HCT116 (cell line): ENCODE data around the gene ENOX1. TPM values are rescaled to one million over a fixed set of nuclear protein-coding genes. Genes with fewer than 3 reads are reported as not detected.

Source experiments
- ATAC-seq: fragments of 200-7000 bp; cut with Tn5 transposase; 2 replicates; pipeline ENCODE4 v1.9.1; 2020; ENCODE audit warnings: mild to moderate bottlenecking, moderate library complexity
- BruUV-seq: library from RNA; stranded (reverse); fragments of 400-500 nt; replicated peaks from 2 replicates; lab custom pipeline; 2021; lab: Mats Ljungman, UMichigan
- CTCF ChIA-PET: fragments of 300-600 bp; sonication (Branson Sonifier 250); formaldehyde crosslinking; loops from one replicate; lab custom pipeline; 2021; ENCODE audit warnings: antibody characterized with exemption; lab: Charles Lee
- POLR2A ChIA-PET: fragments of 300-600, 350-600 bp; sonication (Branson Sonifier 250); formaldehyde crosslinking; loops from one replicate; lab custom pipeline; 2021; ENCODE audit warnings: antibody characterized with exemption; lab: Charles Lee
- RAD21 ChIA-PET, 2 experiments: fragments of 300-600 bp; sonication (Branson Sonifier 250); formaldehyde crosslinking; loops; one replicate each; lab custom pipeline; 2023; ENCODE audit warnings: low total read pairs in 2 of 2; ENCODE audit not compliant: uncharacterized antibody in 2 of 2, unreplicated experiment in 2 of 2, low non-redundant PET in 1 of 2; lab: Charles Lee
- DNase-seq: peaks from one replicate; pipeline ENCODE4 v3.0.0-alpha.2; 2010; ENCODE audit warnings: low read depth, low spot score
- H2AFZ ChIP-seq: fragments of 200-600 bp; shearing (Covaris generic), sonication (generic); 2 replicates; pipeline ENCODE4 v1.6.1; 2017; ENCODE audit warnings: low read depth, mixed run types, mixed read lengths, antibody characterized with exemption, low read length; ENCODE audit not compliant: poor library complexity, severe bottlenecking
- H3K27ac ChIP-seq: 2 replicates; pipeline ENCODE4 v1.5.1; 2012; ENCODE audit warnings: low read depth, low read length
- H3K27me3 ChIP-seq: fragments of 200-600 bp; sonication (generic); 2 replicates; pipeline ENCODE4 v1.6.1; 2016; ENCODE audit warnings: mixed run types, low read length, mixed read lengths; ENCODE audit not compliant: insufficient read depth
- H3K36me3 ChIP-seq, 2 experiments: fragments of 200-500 bp in 1 of 2; fragments of 200-600 bp in 1 of 2; sonication (Bioruptor generic) in 1 of 2; sonication (generic) in 1 of 2; 2 replicates each; pipeline versions ENCODE4 v1.5.1 to v1.6.1; 2014 to 2016; ENCODE audit warnings: low read length in 2 of 2, inconsistent platforms in 1 of 2, mixed read lengths in 1 of 2, mixed run types in 1 of 2; ENCODE audit not compliant: insufficient read depth in 2 of 2, control insufficient read depth in 1 of 2
- H3K4me1 ChIP-seq, 2 experiments: fragments of 200-600 bp in 1 of 2; sonication (generic) in 1 of 2; 2 replicates each; pipeline versions ENCODE4 v1.5.1 to v1.6.1; 2012 to 2017; ENCODE audit warnings: low read length in 2 of 2, inconsistent platforms in 1 of 2, mild to moderate bottlenecking in 1 of 2, mixed read lengths in 1 of 2, mixed run types in 1 of 2, moderate library complexity in 1 of 2; ENCODE audit not compliant: insufficient read depth in 2 of 2, control insufficient read depth in 1 of 2
- H3K4me2 ChIP-seq: fragments of 200-600 bp; sonication (generic); 2 replicates; pipeline ENCODE4 v1.6.1; 2017; ENCODE audit warnings: mixed run types, low read length, mixed read lengths
- H3K4me3 ChIP-seq, 2 experiments: fragments of 200-600 bp in 1 of 2; sonication (generic) in 1 of 2; replicated peaks in 1 of 2; 2 replicates each; pipeline ENCODE4 v1.5.1; 2011 to 2016; ENCODE audit warnings: low read length in 2 of 2, control low read depth in 1 of 2, low read depth in 1 of 2, mild to moderate bottlenecking in 1 of 2, mixed read lengths in 1 of 2, mixed run types in 1 of 2
- H3K79me2 ChIP-seq: fragments of 200-600 bp; sonication (generic); 2 replicates; pipeline ENCODE4 v1.6.1; 2017; ENCODE audit warnings: mild to moderate bottlenecking, mixed run types, low read length, moderate library complexity, mixed read lengths; ENCODE audit not compliant: insufficient read depth
- H3K9ac ChIP-seq: fragments of 200-600 bp; sonication (generic); 2 replicates; pipeline ENCODE4 v1.6.1; 2016; ENCODE audit warnings: low read length, mixed read lengths
- H3K9me2 ChIP-seq: fragments of 200-600 bp; sonication (generic), shearing (Covaris generic); 2 replicates; pipeline ENCODE4 v1.6.1; 2017; ENCODE audit warnings: mixed run types, mild to moderate bottlenecking, moderate library complexity; ENCODE audit not compliant: insufficient read depth
- H3K9me3 ChIP-seq, 2 experiments: fragments of 200-500 bp in 1 of 2; fragments of 200-600 bp in 1 of 2; sonication (Bioruptor generic) in 1 of 2; sonication (generic) in 1 of 2; 2 replicates each; pipeline ENCODE4 v1.6.1; 2014 to 2017; ENCODE audit warnings: low read length in 2 of 2, mixed read lengths in 2 of 2, inconsistent platforms in 1 of 2, low read depth in 1 of 2, mild to moderate bottlenecking in 1 of 2, mixed run types in 1 of 2, moderate library complexity in 1 of 2; ENCODE audit not compliant: control insufficient read depth in 1 of 2, insufficient read depth in 1 of 2
- H4K20me1 ChIP-seq: fragments of 200-600 bp; sonication (generic), shearing (Covaris generic); 2 replicates; pipeline ENCODE4 v1.6.1; 2017; ENCODE audit warnings: mixed run types, mild to moderate bottlenecking, moderate library complexity; ENCODE audit not compliant: insufficient read depth
- ATF3 ChIP-seq: IDR thresholded peaks from 2 replicates; pipeline ENCODE4 v1.6.1; 2012
- CBX3 ChIP-seq: IDR thresholded peaks from 2 replicates; pipeline ENCODE4 v1.6.1; 2012; ENCODE audit warnings: low read depth
- CEBPB ChIP-seq: IDR thresholded peaks from 2 replicates; pipeline ENCODE4 v1.6.1; 2012; ENCODE audit warnings: low read depth
- EGR1 ChIP-seq: IDR thresholded peaks from 2 replicates; pipeline ENCODE4 v1.6.1; 2012; ENCODE audit warnings: low read depth
- JUND ChIP-seq: IDR thresholded peaks from 2 replicates; pipeline ENCODE4 v1.6.1; 2012
- MAX ChIP-seq: IDR thresholded peaks from 2 replicates; pipeline ENCODE4 v1.6.1; 2012
- POLR2AphosphoS5 ChIP-seq: IDR thresholded peaks from 2 replicates; pipeline ENCODE4 v1.6.1; 2011; ENCODE audit warnings: mild to moderate bottlenecking, low read depth, low read length, moderate library complexity
- RAD21 ChIP-seq: IDR thresholded peaks from 2 replicates; pipeline ENCODE4 v1.6.1; 2012; ENCODE audit warnings: low read depth, mild to moderate bottlenecking
- REST ChIP-seq: IDR thresholded peaks from 2 replicates; pipeline ENCODE4 v1.6.1; 2012; ENCODE audit warnings: low read depth
- SIN3A ChIP-seq: IDR thresholded peaks from 2 replicates; pipeline ENCODE4 v1.6.1; 2012; ENCODE audit warnings: low read depth
- TCF7L2 ChIP-seq: IDR thresholded peaks from 2 replicates; pipeline ENCODE4 v1.7.0; 2011; ENCODE audit warnings: borderline replicate concordance, inconsistent platforms; ENCODE audit not compliant: insufficient read depth, insufficient read length; ENCODE audit errors: extremely low read depth
- YY1 ChIP-seq: IDR thresholded peaks from 2 replicates; pipeline ENCODE4 v1.6.1; 2011; ENCODE audit warnings: low read length, low read depth, moderate library complexity, mild to moderate bottlenecking; ENCODE audit not compliant: insufficient replicate concordance; ENCODE audit errors: extremely low read depth
- ZNF274 ChIP-seq: fragments of 200-500 bp; sonication (Bioruptor generic); IDR thresholded peaks from 2 replicates; pipeline ENCODE4 v1.6.1; 2014; ENCODE audit warnings: mild to moderate bottlenecking, low read depth, low read length, inconsistent platforms
- intact Hi-C: fragments of 100-400 bp; cut with micrococcal nuclease; formaldehyde crosslinking; loops from 2 replicates; pipeline ENCODE4 v1.10.0; 2022
- total RNA-seq: library from RNA; stranded (reverse); gene quantifications from one replicate; pipeline ENCODE4 v1.2.1, GENCODE V29; 2021; ENCODE audit not compliant: unreplicated experiment

Gene ENOX1
- total RNA-seq, 1 experiment from 2014 or later = 4.5 TPM

- POLR2A ChIA-PET = no interaction called here
- intact Hi-C loops = no loop called here
- no peak overlapping the region for H3K27ac ChIP-seq
- no peak for TF ChIP-seq RAD21
- TF ChIP-seq REST = no peak
- TF ChIP-seq ATF3 = no peak
- no peak for TF ChIP-seq CEBPB
- TF ChIP-seq, all 23 proteins: peak for 0
- no peaks in the 10 kb centered on the region for H3K36me3 ChIP-seq
- no peak overlapping the region for H3K4me2 ChIP-seq
- CTCF ChIA-PET = no interaction called here
- no peaks in the 10 kb centered on the region for H3K27me3 ChIP-seq
- no peak overlapping the region for H3K9ac ChIP-seq
- H3K4me3 ChIP-seq = no peak overlapping the region
- RAD21 ChIA-PET = no interaction called here
- no peaks in the 10 kb centered on the region for H3K79me2 ChIP-seq
- no peaks in the 10 kb centered on the region for H4K20me1 ChIP-seq
- no peaks in the 10 kb centered on the region for H3K4me1 ChIP-seq
- no peak overlapping the region for H2AFZ ChIP-seq
- no TSS peak for BruUV-seq
- no peaks in the 10 kb centered on the region for H3K9me3 ChIP-seq
- DNase-seq (no peak), ATAC-seq (no peak)
- H3K9me2 ChIP-seq = no peaks in the 10 kb centered on the region
Observed at GRCh38 chr13:43354153-43354945, 432.4 kb downstream of the ENOX1 start.

GRCh38 chr13:43353631-43354030 is 433.1 kb downstream of the ENOX1 start:
- intact Hi-C loops = no loop called here
- no peaks in the 10 kb centered on the region for H4K20me1 ChIP-seq
- H2AFZ ChIP-seq = no peak overlapping the region
- H3K4me3 ChIP-seq = no peak overlapping the region
- H3K9ac ChIP-seq = no peak overlapping the region
- POLR2A ChIA-PET = no interaction called here
- no peak overlapping the region for H3K4me2 ChIP-seq
- no peaks in the 10 kb centered on the region for H3K9me2 ChIP-seq
- no peaks in the 10 kb centered on the region for H3K36me3 ChIP-seq
- RAD21 ChIA-PET = no interaction called here
- H3K4me1 ChIP-seq = no peaks in the 10 kb centered on the region
- DNase-seq (no peak), ATAC-seq (no peak)
- BruUV-seq = no TSS peak
- no peaks in the 10 kb centered on the region for H3K9me3 ChIP-seq
- H3K27ac ChIP-seq = no peak overlapping the region
- CTCF ChIA-PET = no interaction called here
- H3K79me2 ChIP-seq = no peaks in the 10 kb centered on the region
- no peaks in the 10 kb centered on the region for H3K27me3 ChIP-seq
- TF ChIP-seq ZNF274 = no peak
- no peak for TF ChIP-seq TCF7L2
- no peak for TF ChIP-seq YY1
- TF ChIP-seq MAX = no peak
- TF ChIP-seq JUND = no peak
- TF ChIP-seq SIN3A = no peak
- TF ChIP-seq EGR1 = no peak
- no peak for TF ChIP-seq POLR2AphosphoS5
- no peak for TF ChIP-seq CBX3
- TF ChIP-seq ATF3 = no peak
